Suprapubic skin (tissue), 4 donors: Measurements from ENCODE around the gene TACR1. TPM values are rescaled to one million over a fixed set of nuclear protein-coding genes. Genes with fewer than 3 reads are reported as not detected.

Experiments
- DNase-seq, 2 donors: peaks; one replicate each; pipeline ENCODE4 v3.0.0-alpha.2; 2019; ENCODE audit warnings: low spot score in 2 of 2
- H3K27ac ChIP-seq: fragments of 200-600 bp; sonication (generic); one replicate; pipeline ENCODE4 v1.5.1; 2019
- H3K27me3 ChIP-seq: fragments of 200-600 bp; sonication (generic); one replicate; pipeline ENCODE4 v1.5.1; 2019
- H3K36me3 ChIP-seq: fragments of 200-600 bp; sonication (generic); one replicate; pipeline ENCODE4 v1.5.1; 2019
- H3K4me1 ChIP-seq: fragments of 200-600 bp; sonication (generic); one replicate; pipeline ENCODE4 v1.5.1; 2019
- H3K4me3 ChIP-seq: fragments of 200-600 bp; sonication (generic); one replicate; pipeline ENCODE4 v1.5.1; 2019; ENCODE audit warnings: mild to moderate bottlenecking
- H3K9me3 ChIP-seq: fragments of 200-600 bp; sonication (generic); one replicate; pipeline ENCODE4 v1.5.1; 2019
- CTCF ChIP-seq, 2 donors: fragments of 200-600 bp in 1 of 2; fragments of 450-650 bp in 1 of 2; sonication (generic) in 1 of 2; IDR thresholded peaks; one replicate each; pipeline ENCODE4 v1.5.1; 2016 to 2019; ENCODE audit warnings: antibody characterized with exemption in 2 of 2, mild to moderate bottlenecking in 1 of 2, moderate library complexity in 1 of 2
- EP300 ChIP-seq: sonication (generic); formaldehyde crosslinking; IDR thresholded peaks from one replicate; pipeline ENCODE4 v1.6.1; 2017; ENCODE audit warnings: antibody characterized with exemption
- POLR2A ChIP-seq, 2 donors: fragments of 450-650 bp; IDR thresholded peaks; one replicate each; pipeline ENCODE4 v1.6.1; 2017; ENCODE audit warnings: antibody characterized with exemption in 2 of 2, mild to moderate bottlenecking in 2 of 2, moderate library complexity in 2 of 2
- POLR2AphosphoS5 ChIP-seq, 3 donors: sonication (generic); formaldehyde crosslinking; IDR thresholded peaks; one replicate each; pipeline ENCODE4 v1.6.1; 2017; ENCODE audit warnings: antibody characterized with exemption in 3 of 3
- WGBS: methylation state at CpG from one replicate; pipeline ENCODE4 v1.1.5; 2018; 5-methylcytosine and 5-hydroxymethylcytosine counted together
- total RNA-seq, 4 donors: library from RNA; depleted of rRNA; stranded (reverse); fragments of >200 nt; gene quantifications; one replicate each; pipeline ENCODE4 v1.1.0, GENCODE V29; 2016

The TACR1 gene
- total RNA-seq, 4 donors from 2014 or later, result 0.55 to 4.8 (median 2.4) TPM

GRCh38 chr2:75113231-75113869 lies 86.0 kb downstream of the TACR1 start:
- H3K27me3 ChIP-seq, result no peaks in the 10 kb centered on the region
- H3K4me1 ChIP-seq, result no peaks in the 10 kb centered on the region

GRCh38 chr2:75108937-75109482 lies 90.3 kb downstream of the TACR1 start:
- H3K4me1 ChIP-seq, result no peaks in the 10 kb centered on the region
- WGBS, result 74% methylated on average over 9 of the region's 9 CpGs

More at GRCh38 chr2:75113231-75113869, 86.0 kb downstream of the TACR1 start:
- Histone ChIP-seq H3K9me3 (no peaks in the 10 kb centered on the region), H3K36me3 (no peaks in the 10 kb centered on the region), H3K27ac (no peak overlapping the region), H3K4me3 (no peak overlapping the region)
- DNase-seq, result no peak
- TF ChIP-seq POLR2AphosphoS5 (IDR thresholded peaks at IDR 0.05) (no peak), EP300 (no peak), CTCF (IDR thresholded peaks at IDR 0.05) (no peak), POLR2A (IDR thresholded peaks at IDR 0.05) (no peak)
- 74% methylated on average over 4 of the region's 4 CpGs for WGBS

GRCh38 chr2:75102011-75102410 lies 97.3 kb downstream of the TACR1 start:
- H3K4me3 ChIP-seq, result no peak overlapping the region
- H3K27ac ChIP-seq, result no peak overlapping the region
- H3K9me3 ChIP-seq, result no peaks in the 10 kb centered on the region
- DNase-seq, result no peak
- TF ChIP-seq EP300 (no peak), CTCF (IDR thresholded peaks at IDR 0.05) (no peak), POLR2AphosphoS5 (IDR thresholded peaks at IDR 0.05) (no peak), POLR2A (IDR thresholded peaks at IDR 0.05) (no peak)
- no peaks in the 10 kb centered on the region for H3K4me1 ChIP-seq
- WGBS, result 93% methylated on average over 4 of the region's 4 CpGs
- H3K27me3 ChIP-seq, result no peaks in the 10 kb centered on the region
- H3K36me3 ChIP-seq, result no peaks in the 10 kb centered on the region

More at GRCh38 chr2:75108937-75109482, 90.3 kb downstream of the TACR1 start:
- Histone ChIP-seq H3K27ac (no peak overlapping the region), H3K4me3 (no peak overlapping the region), H3K27me3 (no peaks in the 10 kb centered on the region), H3K36me3 (no peaks in the 10 kb centered on the region), H3K9me3 (no peaks in the 10 kb centered on the region)
- TF ChIP-seq CTCF (IDR thresholded peaks at IDR 0.05) (no peak), POLR2A (IDR thresholded peaks at IDR 0.05) (no peak), POLR2AphosphoS5 (IDR thresholded peaks at IDR 0.05) (no peak), EP300 (no peak)
- no peak for DNase-seq

- no peak overlapping the region for H3K4me3 ChIP-seq
- no peaks in the 10 kb centered on the region for H3K4me1 ChIP-seq
- no peaks in the 10 kb centered on the region for H3K27me3 ChIP-seq
- no peak for TF ChIP-seq CTCF (IDR thresholded peaks at IDR 0.05)
- no peak for TF ChIP-seq POLR2AphosphoS5 (IDR thresholded peaks at IDR 0.05)
- no peak for TF ChIP-seq POLR2A (IDR thresholded peaks at IDR 0.05)
- no peak for TF ChIP-seq EP300
- DNase-seq, result no peak
- H3K9me3 ChIP-seq, result no peaks in the 10 kb centered on the region
- no peaks in the 10 kb centered on the region for H3K36me3 ChIP-seq
- H3K27ac ChIP-seq, result no peak overlapping the region
- WGBS, result 27% methylated on average over 1 of the region's 1 CpG
These were observed 98.5 kb downstream of the TACR1 start for GRCh38 chr2:75100801-75101151.

- H3K27ac ChIP-seq, result no peak overlapping the region
- H3K9me3 ChIP-seq, result no peaks in the 10 kb centered on the region
- no peak overlapping the region for H3K4me3 ChIP-seq
- no peak for DNase-seq
- H3K36me3 ChIP-seq, result no peaks in the 10 kb centered on the region
- H3K27me3 ChIP-seq, result no peaks in the 10 kb centered on the region
- WGBS, result 51% methylated on average over 3 of the region's 3 CpGs
- no peaks in the 10 kb centered on the region for H3K4me1 ChIP-seq
- TF ChIP-seq EP300 (no peak), POLR2A (IDR thresholded peaks at IDR 0.05) (no peak), CTCF (IDR thresholded peaks at IDR 0.05) (no peak), POLR2AphosphoS5 (IDR thresholded peaks at IDR 0.05) (no peak)
These were observed 99.1 kb downstream of the TACR1 start for GRCh38 chr2:75100011-75100800.
